ENCODE measurements around the gene PCYT1A.

Gene PCYT1A

GRCh38 chr3:196236223-196236622 is 51.3 kb downstream of the PCYT1A start:
- no peak for DNase-seq (ENCODE audit: low spot score)

- no peak for DNase-seq (ENCODE audit: low spot score)
These were observed 51.9 kb downstream of the PCYT1A start for GRCh38 chr3:196235452-196236122.

- no peak for DNase-seq (ENCODE audit: low spot score)
These were observed 54.7 kb downstream of the PCYT1A start for GRCh38 chr3:196232882-196233251.

GRCh38 chr3:196232154-196232881 is 55.2 kb downstream of the PCYT1A start:
- no peak for DNase-seq (ENCODE audit: low spot score)

- DNase-seq (ENCODE audit: low spot score) = no peak
These were observed 59.7 kb downstream of the PCYT1A start for GRCh38 chr3:196227629-196228493.

GRCh38 chr3:196227121-196227561 is 60.4 kb downstream of the PCYT1A start:
- DNase-seq (ENCODE audit: low spot score) = no peak

GRCh38 chr3:196225763-196226364 is 61.7 kb downstream of the PCYT1A start:
- DNase-seq (ENCODE audit: low spot score) = no peak

GRCh38 chr3:196225086-196225485 is 62.4 kb downstream of the PCYT1A start:
- DNase-seq (ENCODE audit: low spot score) = no peak

GRCh38 chr3:196222876-196223595 is 64.5 kb downstream of the PCYT1A start:
- no peak for DNase-seq (ENCODE audit: low spot score)

GRCh38 chr3:196220991-196221390 is 66.5 kb downstream of the PCYT1A start:
- no peak for DNase-seq (ENCODE audit: low spot score)

GRCh38 chr3:196220587-196220986 is 66.9 kb downstream of the PCYT1A start:
- DNase-seq (ENCODE audit: low spot score) = peak; percentile 26

GRCh38 chr3:196219970-196220311 is 67.6 kb downstream of the PCYT1A start:
- no peak for DNase-seq (ENCODE audit: low spot score)

- DNase-seq (ENCODE audit: low spot score) = peak; percentile 46
These were observed 68.1 kb downstream of the PCYT1A start for GRCh38 chr3:196219194-196219969.

- DNase-seq (ENCODE audit: low spot score) = no peak
These were observed 69.3 kb downstream of the PCYT1A start for GRCh38 chr3:196218155-196218712.

GRCh38 chr3:196217307-196218154 is 70.0 kb downstream of the PCYT1A start:
- no peak for DNase-seq (ENCODE audit: low spot score)

- no peak for DNase-seq (ENCODE audit: low spot score)
These were observed 70.8 kb downstream of the PCYT1A start for GRCh38 chr3:196216681-196217211.

GRCh38 chr3:196216089-196216564 is 71.4 kb downstream of the PCYT1A start, which contains the start of gene SLC51A:
TSS of gene SLC51A (plus strand) at chr3:196216534. CDS start at chr3:196216713, 179 bp downstream.
- DNase-seq (ENCODE audit: low spot score) = no peak

- DNase-seq (ENCODE audit: low spot score) = no peak
These were observed 72.0 kb downstream of the PCYT1A start for GRCh38 chr3:196215493-196216020.
